WTC11 (cell line): ENCODE measurements around the gene REC8. TPM values are rescaled to one million over a fixed set of nuclear protein-coding genes. Genes with fewer than 3 reads are reported as not detected.

Source experiments
- CBFB ChIP-seq: sonication (generic); formaldehyde crosslinking; IDR thresholded peaks from 2 replicates; pipeline ENCODE4 v1.8.1; 2022; ENCODE audit warnings: mild to moderate bottlenecking, low read depth, missing genetic modification reagents
- CREB1 ChIP-seq: sonication (generic); formaldehyde crosslinking; IDR thresholded peaks from 2 replicates; pipeline ENCODE4 v1.8.0; 2023; ENCODE audit warnings: mild to moderate bottlenecking, missing genetic modification reagents
- ELF4 ChIP-seq: sonication (generic); formaldehyde crosslinking; IDR thresholded peaks from 2 replicates; pipeline ENCODE4 v1.8.1; 2022; ENCODE audit warnings: low read depth, mild to moderate bottlenecking, moderate library complexity, missing genetic modification reagents
- EMX1 ChIP-seq: fragments of 250-450 bp; sonication (Bioruptor Pico); IDR thresholded peaks from 2 replicates; pipeline ENCODE4 v1.8.0; 2021; ENCODE audit warnings: mild to moderate bottlenecking
- ETV6 ChIP-seq: sonication (generic); formaldehyde crosslinking; IDR thresholded peaks from 2 replicates; pipeline ENCODE4 v1.8.1; 2022; ENCODE audit warnings: mild to moderate bottlenecking, missing genetic modification reagents
- MYBL2 ChIP-seq: sonication (generic); formaldehyde crosslinking; IDR thresholded peaks from 2 replicates; pipeline ENCODE4 v1.8.1; 2023; ENCODE audit warnings: mild to moderate bottlenecking, moderate library complexity, missing genetic modification reagents
- PRRX2 ChIP-seq: fragments of 250-450 bp; sonication (Bioruptor Pico); IDR thresholded peaks from 2 replicates; pipeline ENCODE4 v1.8.0; 2021; ENCODE audit warnings: mild to moderate bottlenecking
- RELA ChIP-seq: sonication (generic); formaldehyde crosslinking; IDR thresholded peaks from 2 replicates; pipeline ENCODE4 v1.8.1; 2022; ENCODE audit warnings: missing genetic modification reagents, mild to moderate bottlenecking, borderline replicate concordance
- RORB ChIP-seq: fragments of 250-450 bp; sonication (Bioruptor Pico); IDR thresholded peaks from 2 replicates; pipeline ENCODE4 v1.9.0; 2021; ENCODE audit warnings: mild to moderate bottlenecking
- SMAD3 ChIP-seq: sonication (generic); formaldehyde crosslinking; IDR thresholded peaks from 2 replicates; pipeline ENCODE4 v1.8.0; 2022; ENCODE audit warnings: missing genetic modification reagents, mild to moderate bottlenecking, borderline replicate concordance
- SOX15 ChIP-seq: fragments of 250-450 bp; sonication (Bioruptor Pico); IDR thresholded peaks from 2 replicates; pipeline ENCODE4 v1.9.0; 2021; ENCODE audit warnings: mild to moderate bottlenecking
- TEAD1 ChIP-seq: sonication (generic); formaldehyde crosslinking; IDR thresholded peaks from 2 replicates; pipeline ENCODE4 v1.8.0; 2022; ENCODE audit warnings: mild to moderate bottlenecking, missing genetic modification reagents
- ZBTB21 ChIP-seq: sonication (generic); formaldehyde crosslinking; IDR thresholded peaks from 2 replicates; pipeline ENCODE4 v1.8.1; 2023; ENCODE audit warnings: mild to moderate bottlenecking, missing genetic modification reagents, borderline replicate concordance
- ZNF121 ChIP-seq: sonication (generic); formaldehyde crosslinking; IDR thresholded peaks from 2 replicates; pipeline ENCODE4 v1.8.0; 2023; ENCODE audit warnings: missing genetic modification reagents
- ZNF219 ChIP-seq: sonication (generic); formaldehyde crosslinking; IDR thresholded peaks from 2 replicates; pipeline ENCODE4 v1.8.0; 2023; ENCODE audit warnings: missing genetic modification reagents, mild to moderate bottlenecking, borderline replicate concordance
- ZNF232 ChIP-seq: sonication (generic); formaldehyde crosslinking; IDR thresholded peaks from 2 replicates; pipeline ENCODE4 v1.8.0; 2022; ENCODE audit warnings: mild to moderate bottlenecking, missing genetic modification reagents
- ZNF317 ChIP-seq: sonication (generic); formaldehyde crosslinking; IDR thresholded peaks from 2 replicates; pipeline ENCODE4 v1.8.1; 2023; ENCODE audit warnings: low read depth, mild to moderate bottlenecking, moderate library complexity, missing genetic modification reagents, borderline replicate concordance
- total RNA-seq: library from RNA; stranded (reverse); gene quantifications from 3 replicates; pipeline ENCODE4 v1.2.3, GENCODE V29; 2021
- TF ChIP-seq, protein P1 (sequence below): sonication (generic); formaldehyde crosslinking; IDR thresholded peaks from 2 replicates; pipeline ENCODE4 v1.8.1; 2023; ENCODE audit warnings: mild to moderate bottlenecking, missing genetic modification reagents, borderline replicate concordance
- TF ChIP-seq, protein P2 (sequence below): fragments of 250-450 bp; sonication (Bioruptor Pico); IDR thresholded peaks from 2 replicates; pipeline ENCODE4 v1.9.0; 2021; ENCODE audit warnings: mild to moderate bottlenecking
- TF ChIP-seq, protein P3 (sequence below): fragments of 250-450 bp; sonication (Bioruptor Pico); IDR thresholded peaks from 2 replicates; pipeline ENCODE4 v1.9.0; 2021; ENCODE audit warnings: moderate library complexity, mild to moderate bottlenecking, inconsistent platforms, borderline replicate concordance
- TF ChIP-seq, protein P4 (sequence below): fragments of 250-450 bp; sonication (Bioruptor Pico); IDR thresholded peaks from 2 replicates; pipeline ENCODE4 v2.1.2; 2022; ENCODE audit warnings: mild to moderate bottlenecking, moderate library complexity
- TF ChIP-seq, protein P5 (sequence below): fragments of 250-450 bp; sonication (Bioruptor Pico); IDR thresholded peaks from 2 replicates; pipeline ENCODE4 v1.8.0; 2021; ENCODE audit warnings: mild to moderate bottlenecking
- TF ChIP-seq, protein P6 (sequence below): sonication (generic); formaldehyde crosslinking; conservative IDR thresholded peaks from 2 replicates; pipeline ENCODE4 v1.8.1; 2022; ENCODE audit warnings: mild to moderate bottlenecking, missing genetic modification reagents
- TF ChIP-seq, protein P7 (sequence below): sonication (generic); formaldehyde crosslinking; IDR thresholded peaks from 2 replicates; pipeline ENCODE4 v1.8.0; 2023; ENCODE audit warnings: mild to moderate bottlenecking, missing genetic modification reagents
- TF ChIP-seq, protein P8 (sequence below): sonication (generic); formaldehyde crosslinking; IDR thresholded peaks from 2 replicates; pipeline ENCODE4 v1.8.0; 2022; ENCODE audit warnings: mild to moderate bottlenecking, missing genetic modification reagents

Gene REC8
- total RNA-seq, 1 experiment from 2014 or later, result 32.2 TPM

DNA sequence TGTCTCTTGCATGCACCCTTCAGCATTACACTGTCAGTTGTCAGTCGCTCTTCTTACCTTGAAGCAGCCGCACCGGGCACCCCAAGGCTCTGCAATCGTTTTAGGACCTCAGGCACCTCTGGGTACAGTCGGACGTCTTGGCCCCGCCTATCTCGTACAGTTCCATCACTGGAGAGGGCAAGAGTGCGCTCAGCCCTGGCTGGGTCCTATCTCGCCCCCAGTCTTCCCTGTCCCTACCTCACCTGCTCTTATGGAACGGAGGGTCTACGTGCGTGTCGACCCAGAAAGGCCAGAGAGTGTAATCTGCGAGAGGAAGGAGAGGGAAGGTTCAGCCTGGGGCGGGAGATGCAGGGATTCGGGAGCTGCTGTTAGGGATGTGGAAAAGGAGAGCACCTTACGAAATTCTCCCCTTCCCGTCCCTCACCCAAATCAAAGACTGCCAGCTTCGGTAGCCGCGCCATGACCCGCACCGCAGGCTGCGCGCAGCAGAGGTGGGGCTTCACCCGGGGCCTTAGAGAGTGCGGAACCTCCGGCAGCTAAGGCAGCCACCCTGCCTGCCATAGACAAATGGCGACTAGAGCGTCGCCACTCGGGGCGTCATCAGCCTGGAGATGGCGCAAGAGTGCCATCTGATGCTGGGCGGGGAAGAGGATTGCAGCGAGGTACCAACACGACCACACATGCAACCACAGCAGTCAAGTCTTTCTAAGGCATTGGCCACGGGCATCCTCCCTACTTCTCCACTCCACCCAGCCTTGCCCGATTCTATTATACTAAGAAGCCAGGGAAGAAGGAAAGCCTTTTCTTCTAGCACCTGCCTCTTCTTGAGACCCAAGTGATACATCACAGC lies 43.8 kb downstream of the REC8 start, which contains the start of gene MDP1 (continued):
- TF ChIP-seq, protein P1, sequence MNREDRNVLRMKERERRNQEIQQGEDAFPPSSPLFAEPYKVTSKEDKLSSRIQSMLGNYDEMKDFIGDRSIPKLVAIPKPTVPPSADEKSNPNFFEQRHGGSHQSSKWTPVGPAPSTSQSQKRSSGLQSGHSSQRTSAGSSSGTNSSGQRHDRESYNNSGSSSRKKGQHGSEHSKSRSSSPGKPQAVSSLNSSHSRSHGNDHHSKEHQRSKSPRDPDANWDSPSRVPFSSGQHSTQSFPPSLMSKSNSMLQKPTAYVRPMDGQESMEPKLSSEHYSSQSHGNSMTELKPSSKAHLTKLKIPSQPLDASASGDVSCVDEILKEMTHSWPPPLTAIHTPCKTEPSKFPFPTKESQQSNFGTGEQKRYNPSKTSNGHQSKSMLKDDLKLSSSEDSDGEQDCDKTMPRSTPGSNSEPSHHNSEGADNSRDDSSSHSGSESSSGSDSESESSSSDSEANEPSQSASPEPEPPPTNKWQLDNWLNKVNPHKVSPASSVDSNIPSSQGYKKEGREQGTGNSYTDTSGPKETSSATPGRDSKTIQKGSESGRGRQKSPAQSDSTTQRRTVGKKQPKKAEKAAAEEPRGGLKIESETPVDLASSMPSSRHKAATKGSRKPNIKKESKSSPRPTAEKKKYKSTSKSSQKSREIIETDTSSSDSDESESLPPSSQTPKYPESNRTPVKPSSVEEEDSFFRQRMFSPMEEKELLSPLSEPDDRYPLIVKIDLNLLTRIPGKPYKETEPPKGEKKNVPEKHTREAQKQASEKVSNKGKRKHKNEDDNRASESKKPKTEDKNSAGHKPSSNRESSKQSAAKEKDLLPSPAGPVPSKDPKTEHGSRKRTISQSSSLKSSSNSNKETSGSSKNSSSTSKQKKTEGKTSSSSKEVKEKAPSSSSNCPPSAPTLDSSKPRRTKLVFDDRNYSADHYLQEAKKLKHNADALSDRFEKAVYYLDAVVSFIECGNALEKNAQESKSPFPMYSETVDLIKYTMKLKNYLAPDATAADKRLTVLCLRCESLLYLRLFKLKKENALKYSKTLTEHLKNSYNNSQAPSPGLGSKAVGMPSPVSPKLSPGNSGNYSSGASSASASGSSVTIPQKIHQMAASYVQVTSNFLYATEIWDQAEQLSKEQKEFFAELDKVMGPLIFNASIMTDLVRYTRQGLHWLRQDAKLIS (CRISPR knock-in tag), result no peak
- TF ChIP-seq TEAD1 (CRISPR knock-in tag) (0 out of 2 replicates have a peak, but pooled peaks have one; percentile 43), ZNF219 (no peak), ZNF232 (CRISPR knock-in tag) (no peak), EMX1 (CRISPR knock-in tag) (peak; percentile 85), SMAD3 (CRISPR knock-in tag) (0 out of 2 replicates have a peak, but pooled peaks have one; percentile 57), MYBL2 (no peak; the same call in 1 of the 2 replicates), SOX15 (CRISPR knock-in tag) (no peak), ZNF121 (CRISPR knock-in tag) (no peak), PRRX2 (CRISPR knock-in tag) (peak; percentile 86; the same call in 1 of the 2 replicates), ETV6 (CRISPR knock-in tag) (0 out of 2 replicates have a peak, but pooled peaks have one; percentile 10), CREB1 (peak; percentile 67; the same call in 1 of the 2 replicates), RELA (0 out of 2 replicates have a peak, but pooled peaks have one; percentile 57), CBFB (no peak), RORB (CRISPR knock-in tag) (no peak), ZNF317 (CRISPR knock-in tag) (peak; percentile 79), ZBTB21 (CRISPR knock-in tag) (0 out of 2 replicates have a peak, but pooled peaks have one; percentile 48), ELF4 (no peak)
- TF ChIP-seq, protein P2, sequence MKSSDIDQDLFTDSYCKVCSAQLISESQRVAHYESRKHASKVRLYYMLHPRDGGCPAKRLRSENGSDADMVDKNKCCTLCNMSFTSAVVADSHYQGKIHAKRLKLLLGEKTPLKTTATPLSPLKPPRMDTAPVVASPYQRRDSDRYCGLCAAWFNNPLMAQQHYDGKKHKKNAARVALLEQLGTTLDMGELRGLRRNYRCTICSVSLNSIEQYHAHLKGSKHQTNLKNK (CRISPR knock-in tag), result 0 out of 2 replicates have a peak, but pooled peaks have one; percentile 40
- TF ChIP-seq, protein P3, sequence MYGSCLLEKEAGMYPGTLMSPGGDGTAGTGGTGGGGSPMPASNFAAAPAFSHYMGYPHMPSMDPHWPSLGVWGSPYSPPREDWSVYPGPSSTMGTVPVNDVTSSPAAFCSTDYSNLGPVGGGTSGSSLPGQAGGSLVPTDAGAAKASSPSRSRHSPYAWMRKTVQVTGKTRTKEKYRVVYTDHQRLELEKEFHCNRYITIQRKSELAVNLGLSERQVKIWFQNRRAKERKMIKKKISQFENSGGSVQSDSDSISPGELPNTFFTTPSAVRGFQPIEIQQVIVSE (CRISPR knock-in tag), result no peak
- TF ChIP-seq, protein P4, sequence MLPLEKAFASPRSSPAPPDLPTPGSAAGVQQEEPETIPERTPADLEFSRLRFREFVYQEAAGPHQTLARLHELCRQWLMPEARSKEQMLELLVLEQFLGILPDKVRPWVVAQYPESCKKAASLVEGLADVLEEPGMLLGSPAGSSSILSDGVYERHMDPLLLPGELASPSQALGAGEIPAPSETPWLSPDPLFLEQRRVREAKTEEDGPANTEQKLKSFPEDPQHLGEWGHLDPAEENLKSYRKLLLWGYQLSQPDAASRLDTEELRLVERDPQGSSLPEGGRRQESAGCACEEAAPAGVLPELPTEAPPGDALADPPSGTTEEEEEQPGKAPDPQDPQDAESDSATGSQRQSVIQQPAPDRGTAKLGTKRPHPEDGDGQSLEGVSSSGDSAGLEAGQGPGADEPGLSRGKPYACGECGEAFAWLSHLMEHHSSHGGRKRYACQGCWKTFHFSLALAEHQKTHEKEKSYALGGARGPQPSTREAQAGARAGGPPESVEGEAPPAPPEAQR, result no peak
- TF ChIP-seq, protein P5, sequence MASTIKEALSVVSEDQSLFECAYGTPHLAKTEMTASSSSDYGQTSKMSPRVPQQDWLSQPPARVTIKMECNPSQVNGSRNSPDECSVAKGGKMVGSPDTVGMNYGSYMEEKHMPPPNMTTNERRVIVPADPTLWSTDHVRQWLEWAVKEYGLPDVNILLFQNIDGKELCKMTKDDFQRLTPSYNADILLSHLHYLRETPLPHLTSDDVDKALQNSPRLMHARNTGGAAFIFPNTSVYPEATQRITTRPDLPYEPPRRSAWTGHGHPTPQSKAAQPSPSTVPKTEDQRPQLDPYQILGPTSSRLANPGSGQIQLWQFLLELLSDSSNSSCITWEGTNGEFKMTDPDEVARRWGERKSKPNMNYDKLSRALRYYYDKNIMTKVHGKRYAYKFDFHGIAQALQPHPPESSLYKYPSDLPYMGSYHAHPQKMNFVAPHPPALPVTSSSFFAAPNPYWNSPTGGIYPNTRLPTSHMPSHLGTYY (CRISPR knock-in tag), result peak; percentile 64; the same call in 1 of the 2 replicates
- TF ChIP-seq, protein P6, sequence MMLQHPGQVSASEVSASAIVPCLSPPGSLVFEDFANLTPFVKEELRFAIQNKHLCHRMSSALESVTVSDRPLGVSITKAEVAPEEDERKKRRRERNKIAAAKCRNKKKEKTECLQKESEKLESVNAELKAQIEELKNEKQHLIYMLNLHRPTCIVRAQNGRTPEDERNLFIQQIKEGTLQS, result no peak
- TF ChIP-seq, protein P7, sequence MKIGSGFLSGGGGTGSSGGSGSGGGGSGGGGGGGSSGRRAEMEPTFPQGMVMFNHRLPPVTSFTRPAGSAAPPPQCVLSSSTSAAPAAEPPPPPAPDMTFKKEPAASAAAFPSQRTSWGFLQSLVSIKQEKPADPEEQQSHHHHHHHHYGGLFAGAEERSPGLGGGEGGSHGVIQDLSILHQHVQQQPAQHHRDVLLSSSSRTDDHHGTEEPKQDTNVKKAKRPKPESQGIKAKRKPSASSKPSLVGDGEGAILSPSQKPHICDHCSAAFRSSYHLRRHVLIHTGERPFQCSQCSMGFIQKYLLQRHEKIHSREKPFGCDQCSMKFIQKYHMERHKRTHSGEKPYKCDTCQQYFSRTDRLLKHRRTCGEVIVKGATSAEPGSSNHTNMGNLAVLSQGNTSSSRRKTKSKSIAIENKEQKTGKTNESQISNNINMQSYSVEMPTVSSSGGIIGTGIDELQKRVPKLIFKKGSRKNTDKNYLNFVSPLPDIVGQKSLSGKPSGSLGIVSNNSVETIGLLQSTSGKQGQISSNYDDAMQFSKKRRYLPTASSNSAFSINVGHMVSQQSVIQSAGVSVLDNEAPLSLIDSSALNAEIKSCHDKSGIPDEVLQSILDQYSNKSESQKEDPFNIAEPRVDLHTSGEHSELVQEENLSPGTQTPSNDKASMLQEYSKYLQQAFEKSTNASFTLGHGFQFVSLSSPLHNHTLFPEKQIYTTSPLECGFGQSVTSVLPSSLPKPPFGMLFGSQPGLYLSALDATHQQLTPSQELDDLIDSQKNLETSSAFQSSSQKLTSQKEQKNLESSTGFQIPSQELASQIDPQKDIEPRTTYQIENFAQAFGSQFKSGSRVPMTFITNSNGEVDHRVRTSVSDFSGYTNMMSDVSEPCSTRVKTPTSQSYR, result 0 out of 2 replicates have a peak, but pooled peaks have one; percentile 25
- TF ChIP-seq, protein P8, sequence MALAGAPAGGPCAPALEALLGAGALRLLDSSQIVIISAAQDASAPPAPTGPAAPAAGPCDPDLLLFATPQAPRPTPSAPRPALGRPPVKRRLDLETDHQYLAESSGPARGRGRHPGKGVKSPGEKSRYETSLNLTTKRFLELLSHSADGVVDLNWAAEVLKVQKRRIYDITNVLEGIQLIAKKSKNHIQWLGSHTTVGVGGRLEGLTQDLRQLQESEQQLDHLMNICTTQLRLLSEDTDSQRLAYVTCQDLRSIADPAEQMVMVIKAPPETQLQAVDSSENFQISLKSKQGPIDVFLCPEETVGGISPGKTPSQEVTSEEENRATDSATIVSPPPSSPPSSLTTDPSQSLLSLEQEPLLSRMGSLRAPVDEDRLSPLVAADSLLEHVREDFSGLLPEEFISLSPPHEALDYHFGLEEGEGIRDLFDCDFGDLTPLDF, result no peak
